Measurements from ENCODE around the gene IL18RAP.

IL18RAP gene

DNA sequence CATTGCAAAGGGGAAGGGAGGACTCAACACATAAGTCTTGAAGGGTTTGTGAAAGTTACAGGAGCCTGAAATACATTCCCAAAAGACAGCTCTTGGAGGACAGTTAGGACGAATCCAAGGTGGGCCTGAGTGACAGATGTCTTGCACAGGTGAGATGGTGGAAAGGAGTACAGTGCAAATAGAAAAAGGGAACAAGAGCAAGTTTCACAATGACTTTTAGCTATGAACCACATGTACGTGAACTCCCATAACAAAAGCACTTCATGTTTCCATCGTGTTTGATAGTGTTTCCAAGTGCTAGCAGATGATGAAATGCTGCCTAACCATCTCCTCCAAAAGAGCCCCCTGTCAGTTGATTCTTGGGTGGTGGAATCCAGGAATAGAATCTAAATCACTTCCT is 1.8 kb downstream of the IL18RAP start:
- no peak for DNase-seq

DNA sequence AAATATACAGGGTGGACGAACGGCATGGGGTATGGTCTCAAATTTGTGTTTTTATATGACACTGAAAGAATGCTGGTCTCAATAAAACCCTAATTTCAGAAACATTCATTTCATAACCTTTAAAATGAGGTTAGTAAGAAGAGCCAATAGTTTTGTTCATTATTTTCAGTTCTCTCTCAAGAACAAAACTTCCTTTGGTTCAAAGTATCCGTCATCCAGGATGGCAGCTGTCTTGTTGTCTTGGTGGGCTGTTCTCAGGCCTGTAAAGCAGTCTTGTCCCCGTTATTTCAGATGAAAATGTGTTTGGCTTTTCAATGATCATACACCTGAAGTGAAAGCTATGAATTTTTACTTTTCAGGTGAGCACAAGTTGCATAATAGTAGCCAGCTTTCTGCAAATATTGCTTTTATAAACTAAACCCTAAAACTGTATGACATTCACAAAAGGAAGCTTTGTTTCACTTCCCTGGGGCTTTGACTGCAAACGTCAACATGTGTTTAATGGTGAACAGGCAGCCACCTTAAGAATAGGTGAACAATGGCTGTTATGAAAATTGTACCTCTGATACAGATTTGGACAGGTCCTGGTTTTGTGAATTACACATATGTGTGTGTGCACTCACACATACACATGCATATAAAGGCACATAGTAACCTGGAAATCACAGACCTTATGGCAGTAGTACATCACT is 2.6 kb downstream of the IL18RAP start:
- no peak for DNase-seq

DNA sequence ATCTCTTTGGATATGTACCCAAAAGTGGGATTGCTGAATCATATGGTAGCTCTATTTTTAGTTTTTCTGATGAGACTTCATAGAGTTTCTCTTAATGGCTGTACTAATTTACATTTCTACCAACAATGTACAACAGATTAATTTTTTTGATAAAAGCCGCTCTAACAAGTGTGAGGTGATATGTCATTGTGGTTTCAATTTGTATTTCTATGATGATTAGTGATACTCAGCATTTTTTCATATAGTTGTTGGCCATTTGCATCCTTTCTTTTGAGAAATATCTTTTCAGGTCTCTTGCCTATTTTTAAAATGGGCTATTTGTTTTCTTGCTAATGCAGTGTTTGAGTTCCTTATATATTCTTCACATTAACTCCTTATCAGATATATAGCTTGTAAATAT is 4.3 kb downstream of the IL18RAP start:
- DNase-seq: no peak

DNA sequence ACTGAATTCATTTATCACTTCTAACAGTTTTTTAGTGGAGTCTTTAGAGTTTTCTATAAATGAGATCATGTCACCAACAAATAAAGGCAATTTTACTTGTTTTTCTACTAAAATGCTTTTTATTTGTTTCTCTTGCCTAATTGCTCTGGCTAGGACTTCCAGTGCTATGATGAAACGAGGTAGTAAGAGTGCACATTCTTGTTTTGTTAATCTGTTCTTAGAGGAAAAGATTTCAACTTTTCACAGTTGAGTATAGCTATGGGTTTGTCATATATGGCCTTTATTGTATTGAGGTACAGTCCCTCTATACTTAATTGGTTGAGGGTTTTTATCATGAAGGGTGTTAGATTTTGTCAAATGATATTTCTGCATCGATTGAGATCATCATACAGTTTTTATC is 5.6 kb downstream of the IL18RAP start:
- DNase-seq: no peak

DNA sequence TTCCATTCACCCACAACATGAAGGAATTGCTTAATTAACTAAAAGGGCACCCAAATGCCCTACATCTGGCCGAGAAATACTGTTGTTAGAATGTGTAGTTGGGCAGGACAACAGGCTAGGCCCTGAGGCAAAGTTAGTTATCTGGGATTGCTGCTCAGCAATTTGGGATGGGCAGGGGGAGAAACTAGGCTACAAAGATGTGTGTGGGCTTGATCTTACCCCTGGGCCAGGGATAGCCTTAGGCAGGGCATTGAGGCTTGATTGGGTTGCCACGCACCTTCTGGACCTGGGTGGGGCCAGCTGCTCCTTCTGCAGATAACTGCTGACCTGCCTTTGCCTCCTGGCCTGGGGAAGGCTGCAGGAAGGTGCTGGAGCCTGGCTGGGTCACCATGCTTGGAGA is 9.4 kb downstream of the IL18RAP start:
- DNase-seq: no peak

DNA sequence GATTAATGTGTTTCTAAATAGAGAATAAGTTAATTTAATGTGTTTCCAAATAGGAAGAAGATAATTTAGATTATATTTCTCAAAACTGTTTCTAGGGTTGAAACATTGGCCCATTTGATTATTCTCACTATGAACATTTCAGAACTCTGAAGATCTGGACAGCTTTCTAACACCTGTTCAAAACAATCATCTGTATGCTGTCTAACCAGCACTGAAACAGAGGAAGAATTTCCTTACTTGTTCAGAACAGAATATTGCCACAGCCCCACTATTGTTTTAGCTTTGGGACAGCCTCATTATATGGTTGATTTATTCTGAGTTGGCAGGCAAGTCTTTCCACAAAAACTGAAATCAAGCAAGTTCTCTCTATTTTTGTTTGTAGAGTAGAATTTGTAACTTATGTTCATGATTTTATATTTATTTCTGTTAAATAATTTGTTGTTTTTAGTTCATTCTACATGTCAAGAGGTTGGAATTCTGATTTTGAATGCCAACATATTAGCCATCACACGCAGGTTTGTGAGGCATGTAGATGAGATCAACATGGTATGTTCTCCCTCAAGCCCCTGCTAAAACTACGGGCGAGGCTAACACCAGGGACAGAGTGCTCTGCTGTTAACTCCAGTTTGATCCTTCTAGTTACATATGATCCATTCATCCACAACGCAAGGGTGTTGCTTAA is 11.2 kb downstream of the IL18RAP start:
- no peak for DNase-seq

DNA sequence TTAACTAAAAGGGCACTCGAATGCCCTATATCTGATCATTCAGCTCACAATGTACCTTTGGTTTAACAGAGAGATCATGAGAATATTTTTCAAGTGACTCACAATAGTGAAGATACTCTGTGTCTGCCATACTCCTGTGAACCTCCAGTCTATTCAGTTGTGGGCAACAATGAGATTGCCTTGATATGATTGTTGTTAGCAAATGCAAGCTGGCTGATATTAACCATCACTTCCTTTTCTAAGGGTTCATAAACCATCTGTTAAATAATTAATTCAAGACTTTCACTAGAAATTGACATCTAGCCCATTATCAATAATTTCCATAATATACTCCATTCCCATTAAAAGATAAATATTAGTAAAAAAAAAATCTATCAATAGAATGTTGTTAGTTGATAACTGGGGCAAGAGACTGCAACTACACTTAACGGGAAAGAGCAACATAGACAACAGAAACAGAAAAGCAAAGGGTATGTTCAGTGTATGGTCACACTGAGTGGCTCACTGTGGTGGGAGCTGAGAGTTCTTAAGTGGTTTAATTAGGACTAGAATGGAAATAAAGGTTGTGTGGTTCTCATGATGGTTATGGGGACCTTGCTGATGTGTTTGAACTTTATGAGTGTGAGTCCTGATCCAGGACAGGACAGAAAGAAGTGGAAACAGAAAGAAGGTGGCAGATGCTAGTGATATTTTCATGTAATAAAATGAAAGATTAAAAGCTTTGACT is 11.9 kb downstream of the IL18RAP start:
- no peak for DNase-seq

DNA sequence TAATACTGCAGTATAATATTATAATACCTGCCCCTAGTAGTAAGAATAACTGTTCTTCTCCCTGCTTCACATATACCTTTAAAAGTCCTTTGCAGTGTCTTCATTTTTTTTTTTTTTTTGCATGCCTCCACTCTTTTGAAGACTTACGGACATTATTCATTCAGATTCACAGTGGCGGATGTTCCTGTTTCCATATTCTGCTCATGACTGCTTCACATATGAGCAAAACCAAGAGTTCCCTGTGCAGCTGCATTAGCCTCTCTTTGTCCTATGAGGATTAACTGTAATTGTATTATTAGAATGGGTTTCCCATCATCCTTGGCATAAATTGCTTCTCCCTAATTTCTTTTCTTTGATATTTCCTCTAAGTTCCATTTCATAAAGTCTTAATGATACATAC is 12.8 kb downstream of the IL18RAP start:
- no peak for DNase-seq

DNA sequence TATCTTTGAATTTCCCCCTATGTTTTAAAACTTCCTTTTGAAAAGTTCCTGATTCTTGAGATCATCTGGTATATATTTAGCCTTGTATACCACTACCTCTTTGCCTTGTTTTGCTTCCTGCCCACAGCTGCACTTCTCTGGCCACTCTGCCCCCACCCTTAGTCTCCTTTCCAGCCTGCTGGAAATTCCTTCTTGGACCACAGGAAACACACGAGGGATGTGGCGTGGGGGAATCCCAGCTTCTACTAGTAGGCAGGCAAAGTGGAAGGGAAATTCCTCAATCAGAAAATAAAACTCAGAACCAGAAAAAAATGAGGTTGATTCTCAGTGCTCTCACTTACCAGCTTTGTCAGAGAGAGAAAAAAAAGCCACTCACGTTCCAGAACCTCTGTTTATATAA is 13.4 kb downstream of the IL18RAP start:
- DNase-seq: no peak

DNA sequence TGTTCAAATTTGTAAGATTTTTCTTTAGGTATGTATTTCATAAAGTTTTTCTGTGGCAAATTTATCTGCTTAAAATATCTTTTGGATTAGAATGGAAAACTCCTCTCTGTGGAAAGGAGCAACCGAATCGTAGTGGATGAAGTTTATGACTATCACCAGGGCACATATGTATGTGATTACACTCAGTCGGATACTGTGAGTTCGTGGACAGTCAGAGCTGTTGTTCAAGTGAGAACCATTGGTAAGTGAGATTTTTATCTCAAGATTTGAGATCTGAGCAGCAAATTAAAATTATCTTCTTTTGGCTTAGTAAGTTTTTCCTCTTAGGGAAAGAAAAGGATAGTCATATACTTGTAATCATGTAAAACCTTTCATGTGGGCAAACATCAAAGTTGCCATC is 14.2 kb downstream of the IL18RAP start:
- no peak for DNase-seq

DNA sequence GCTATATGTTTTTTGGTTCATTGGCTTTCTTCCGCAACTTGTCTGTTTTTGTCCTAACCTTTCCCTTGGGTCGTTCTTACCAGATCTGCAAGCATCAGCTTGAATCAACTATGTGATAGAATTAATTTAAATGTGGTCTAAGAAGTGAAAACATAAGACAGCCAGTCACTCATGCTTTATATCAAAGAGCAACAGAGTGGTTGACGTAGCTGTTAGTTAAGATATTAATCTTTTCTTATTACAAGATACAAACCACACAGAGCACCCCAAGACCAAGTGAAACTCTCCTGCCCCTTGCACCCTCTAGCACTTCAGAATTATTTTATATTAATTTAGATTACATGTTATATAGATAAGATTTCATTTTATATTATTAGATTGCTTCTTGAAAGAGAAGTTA is 15.2 kb downstream of the IL18RAP start:
- DNase-seq: no peak

DNA sequence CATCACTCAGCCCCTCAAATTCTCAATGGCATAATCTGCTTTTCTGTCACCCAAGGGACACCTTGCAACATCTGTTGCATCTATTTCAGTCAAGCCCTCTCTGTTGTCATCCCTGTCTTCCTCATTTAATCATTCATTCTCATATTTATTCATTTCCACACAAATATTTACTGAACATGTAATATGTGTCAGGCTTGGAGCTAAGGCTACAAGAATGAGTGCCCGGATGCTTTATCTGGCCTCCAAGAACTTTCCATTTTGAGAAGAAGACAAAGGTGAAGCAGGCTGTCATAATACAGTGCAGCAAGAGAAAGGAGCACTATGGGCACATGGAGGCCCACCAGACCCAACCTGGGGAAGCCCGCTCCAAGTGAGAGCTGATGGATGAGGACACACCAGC is 15.6 kb downstream of the IL18RAP start:
- no peak for DNase-seq

DNA sequence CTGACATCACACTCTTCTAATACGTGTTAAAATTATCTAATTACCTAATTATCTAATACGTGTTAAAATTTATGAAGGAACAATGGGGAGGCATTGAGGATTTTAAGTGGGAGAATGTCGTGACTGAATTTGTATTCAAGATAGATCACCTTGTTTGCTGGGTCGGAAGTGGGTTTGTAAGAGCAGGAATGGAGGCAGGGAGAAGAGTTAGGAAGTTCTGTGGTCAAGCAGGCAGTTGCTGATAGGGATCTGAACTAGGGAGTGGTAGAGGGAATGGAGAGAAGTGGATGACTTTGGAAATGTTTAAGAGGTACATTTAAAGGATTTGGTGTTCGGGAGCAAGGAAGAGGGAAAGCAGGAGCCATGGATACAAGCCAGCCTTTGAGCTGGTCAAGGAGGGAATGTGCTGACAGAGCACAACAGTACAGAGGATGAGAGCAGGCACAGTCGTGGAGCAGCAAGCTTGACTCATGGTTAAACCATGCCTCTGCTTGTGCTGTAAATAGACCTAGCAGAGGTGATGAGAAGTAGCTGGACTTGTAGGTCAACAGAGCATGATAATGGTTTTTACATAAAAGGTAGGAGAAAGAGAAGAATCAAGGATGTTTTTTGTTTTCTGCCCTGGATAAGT is 16.2 kb downstream of the IL18RAP start:
- no peak for DNase-seq

DNA sequence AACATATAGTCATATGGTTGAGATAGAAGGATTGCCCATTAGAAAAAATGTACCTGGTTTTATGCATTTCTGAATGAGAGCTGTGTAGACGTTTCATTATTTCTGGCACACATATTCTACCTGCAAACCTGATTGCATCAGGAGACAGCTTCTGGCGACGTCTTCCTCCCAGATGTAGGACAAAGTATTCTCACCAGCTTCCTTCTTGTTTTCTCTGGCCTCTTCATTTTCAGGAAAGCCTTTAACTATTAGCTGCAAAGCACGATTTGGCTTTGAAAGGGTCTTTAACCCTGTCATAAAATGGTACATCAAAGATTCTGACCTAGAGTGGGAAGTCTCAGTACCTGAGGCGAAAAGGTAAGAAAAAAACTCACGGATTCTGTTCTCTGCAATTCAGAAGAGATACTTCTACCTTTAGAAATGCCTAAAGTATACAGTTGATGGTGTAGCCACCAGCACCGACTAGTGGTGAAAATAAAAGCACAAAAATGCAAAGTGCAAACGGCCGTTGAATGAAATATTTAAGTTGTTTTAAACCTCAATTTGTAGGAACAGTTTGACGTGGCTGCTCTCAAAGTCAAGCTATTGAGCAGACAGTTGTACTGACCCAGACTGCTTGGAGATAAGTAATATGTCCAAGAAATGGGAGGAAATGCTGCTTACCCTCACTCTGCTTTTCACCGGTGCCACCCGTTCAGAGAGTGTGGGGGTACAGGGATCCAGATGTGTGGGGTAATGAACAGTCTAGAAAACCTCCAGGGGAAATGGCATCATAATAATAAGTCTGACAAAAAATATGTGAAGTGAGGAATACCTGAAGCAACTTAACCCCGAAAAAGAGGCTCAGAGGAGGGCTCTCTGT is 20.2 kb downstream of the IL18RAP start:
- no peak for DNase-seq

DNA sequence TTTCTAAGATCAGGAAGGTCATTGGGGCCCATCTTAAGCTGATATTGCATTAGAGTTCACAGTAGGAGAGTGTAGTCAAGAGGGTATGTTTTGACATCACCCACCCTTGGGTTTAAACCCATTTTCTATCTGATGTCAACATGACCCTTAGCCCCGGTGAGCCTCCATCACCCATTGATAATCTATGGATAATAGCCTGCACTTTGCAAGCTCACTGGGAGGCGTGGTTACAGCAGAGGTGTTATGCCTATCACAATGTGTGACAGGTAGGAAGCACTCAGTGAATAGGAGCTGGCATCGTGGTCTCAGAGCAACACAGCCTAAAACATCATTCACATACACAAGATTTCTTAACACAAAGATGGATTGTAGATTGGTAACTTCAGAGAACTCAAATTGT is 21.3 kb downstream of the IL18RAP start:
- DNase-seq: no peak

DNA sequence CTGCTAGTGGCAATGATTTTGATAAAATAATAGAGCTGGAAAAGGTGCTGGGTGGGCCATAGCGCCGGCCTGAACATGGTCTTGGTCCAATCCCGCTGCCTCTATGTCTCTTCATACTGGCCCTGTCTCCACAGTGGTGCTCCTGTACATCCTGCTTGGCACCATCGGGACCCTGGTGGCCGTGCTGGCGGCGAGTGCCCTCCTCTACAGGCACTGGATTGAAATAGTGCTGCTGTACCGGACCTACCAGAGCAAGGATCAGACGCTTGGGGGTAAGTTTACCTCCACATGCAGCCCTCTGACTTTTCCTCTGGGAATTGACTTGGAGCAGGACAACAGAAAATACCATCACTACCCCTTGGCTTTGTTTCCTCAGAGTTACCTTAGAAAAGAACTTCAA is 24.0 kb downstream of the IL18RAP start:
- DNase-seq: no peak

DNA sequence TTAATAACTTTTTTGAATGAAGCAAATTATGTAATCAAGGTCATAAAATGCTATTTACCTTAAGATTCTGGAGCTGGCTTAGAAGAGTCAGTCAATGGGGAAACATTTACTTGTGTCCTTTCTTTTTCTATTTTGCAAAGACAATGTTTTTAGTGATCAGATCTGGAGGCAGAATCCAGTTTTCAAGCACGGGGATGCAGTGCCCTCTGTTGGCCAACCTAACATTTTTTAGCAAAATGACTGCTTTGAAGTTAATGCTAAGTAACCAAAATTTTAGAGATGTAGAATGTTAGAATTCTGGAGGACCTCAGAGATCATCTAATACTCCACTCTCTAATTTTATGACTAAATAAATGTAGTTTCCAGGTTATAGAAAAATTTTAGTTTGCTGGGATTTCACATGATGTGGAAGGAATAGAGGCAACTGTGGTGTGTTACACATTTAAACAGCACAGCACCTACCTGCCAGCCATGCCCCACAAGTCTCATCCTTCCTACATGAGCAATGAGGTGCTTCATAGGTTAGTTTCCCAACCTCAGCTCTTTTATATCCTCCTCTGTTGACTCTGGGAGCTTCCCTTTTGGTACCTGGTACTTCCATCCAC is 26.5 kb downstream of the IL18RAP start:
- no peak for DNase-seq

DNA sequence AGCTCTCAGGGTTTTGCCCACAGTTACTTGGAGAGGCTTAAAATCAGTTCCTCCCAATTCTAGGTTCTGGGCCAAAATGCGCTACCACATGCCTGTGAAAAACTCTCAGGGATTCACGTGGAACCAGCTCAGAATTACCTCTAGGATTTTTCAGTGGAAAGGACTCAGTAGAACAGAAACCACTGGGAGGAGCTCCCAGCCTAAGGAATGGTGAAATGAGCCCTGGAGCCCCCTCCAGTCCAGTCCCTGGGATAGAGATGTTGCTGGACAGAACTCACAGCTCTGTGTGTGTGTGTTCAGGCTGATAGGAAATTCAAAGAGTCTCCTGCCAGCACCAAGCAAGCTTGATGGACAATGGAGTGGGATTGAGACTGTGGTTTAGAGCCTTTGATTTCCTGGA is 29.0 kb downstream of the IL18RAP start:
- DNase-seq: no peak

DNA sequence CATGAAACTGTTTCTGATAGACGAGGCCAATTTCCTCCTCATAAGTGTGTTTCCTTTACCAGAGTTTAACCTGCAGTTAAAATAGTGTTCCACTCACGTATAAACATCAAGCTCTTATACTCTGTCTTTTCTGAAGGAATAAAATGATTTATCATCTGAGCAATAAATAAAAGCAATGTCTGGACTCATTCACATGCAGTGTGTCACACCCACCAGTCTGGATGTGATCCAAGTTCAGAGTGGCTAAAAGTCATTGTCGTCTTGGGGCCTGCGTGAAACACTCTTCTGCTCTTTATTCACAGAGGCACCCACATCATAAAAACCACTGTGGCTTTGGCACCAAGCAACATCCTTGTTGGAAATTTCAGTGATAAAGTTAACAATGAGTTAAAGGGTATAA is 30.5 kb downstream of the IL18RAP start:
- no peak for DNase-seq

DNA sequence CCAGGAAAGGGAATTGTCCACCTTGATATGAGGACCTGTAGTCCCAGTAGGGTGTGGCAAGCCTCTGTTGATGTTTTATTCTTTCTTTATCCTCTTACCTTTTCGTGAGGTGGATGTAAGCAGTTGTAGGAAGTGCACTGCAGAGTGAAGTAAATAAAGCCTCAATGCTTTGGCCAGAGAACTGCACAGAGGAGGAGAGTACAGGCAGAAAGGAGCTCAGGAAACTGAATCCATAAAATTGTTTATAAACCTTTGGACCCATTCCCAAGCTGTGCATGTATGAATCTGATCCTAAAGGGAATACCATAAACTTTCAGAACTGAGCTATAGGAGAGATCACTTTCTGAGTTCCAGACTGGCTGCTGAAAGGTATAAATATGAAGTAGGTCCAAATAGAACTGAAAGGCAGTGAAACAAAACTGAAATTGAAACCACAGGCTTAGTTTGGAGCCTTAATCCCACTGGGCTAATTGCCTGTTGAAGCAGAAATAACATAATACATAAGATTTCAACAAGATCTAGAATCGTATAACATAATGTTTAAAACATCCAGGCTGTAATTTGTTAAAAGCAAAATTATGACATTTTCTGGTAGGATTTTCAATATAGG is 32.2 kb downstream of the IL18RAP start:
- no peak for DNase-seq

DNA sequence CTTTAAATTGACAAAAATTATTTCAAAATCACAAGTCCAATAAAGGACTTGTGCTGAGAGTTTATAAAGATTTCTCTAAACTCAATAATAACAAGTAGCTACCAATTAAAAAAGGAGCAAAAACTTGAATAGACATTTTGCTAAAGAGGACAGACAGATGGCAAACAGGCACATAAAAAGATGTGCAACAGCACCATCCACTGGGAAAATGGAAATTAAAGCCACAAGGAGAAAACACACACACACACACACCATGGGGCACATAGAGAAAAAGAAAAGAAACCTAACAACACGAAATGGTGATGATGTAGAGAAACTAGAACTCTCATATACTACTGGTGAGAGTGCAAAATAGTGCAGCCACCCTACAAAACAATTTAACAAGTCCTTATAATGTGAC is 37.5 kb downstream of the IL18RAP start:
- DNase-seq: no peak

DNA sequence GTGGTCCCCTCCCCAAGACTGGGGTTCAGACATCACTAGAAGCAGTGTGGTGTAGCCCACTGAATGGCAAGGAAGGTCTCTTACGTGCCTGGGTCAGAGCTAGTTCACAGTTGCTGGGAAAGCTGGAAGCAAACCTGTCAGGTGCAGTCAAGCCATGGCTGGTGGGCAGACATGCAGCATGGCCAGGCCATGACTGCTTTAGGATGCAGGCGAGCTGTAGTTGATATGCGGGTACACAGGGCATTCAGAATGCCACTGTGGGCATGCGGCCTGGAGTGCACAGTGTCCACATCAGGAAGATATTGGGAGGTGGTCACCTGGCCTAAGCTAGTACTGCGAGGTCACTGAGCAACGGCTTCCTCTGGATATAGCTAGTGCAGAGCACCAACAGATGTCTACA is 38.2 kb downstream of the IL18RAP start:
- no peak for DNase-seq
